DOHH2 (cell line): ENCODE measurements around the gene HLCS.

Experiments used
- H3F3A ChIP-seq: fragments of 200-600 bp; sonication (generic), shearing (Covaris generic); 2 replicates; pipeline ENCODE4 v1.6.0; 2016; ENCODE audit warnings: antibody characterized with exemption, mild to moderate bottlenecking; ENCODE audit not compliant: control insufficient read depth, insufficient read depth
- H3K27ac ChIP-seq: fragments of 200-600 bp; sonication (generic); 2 replicates; pipeline ENCODE4 v1.5.1; 2014; ENCODE audit warnings: low read depth, mild to moderate bottlenecking, low read length, moderate library complexity
- H3K27me3 ChIP-seq: fragments of 200-600 bp; sonication (generic); 2 replicates; pipeline ENCODE4 v1.6.1; 2014; ENCODE audit warnings: mild to moderate bottlenecking, low read length, mixed read lengths; ENCODE audit not compliant: control insufficient read depth
- H3K36me3 ChIP-seq: fragments of 200-600 bp; sonication (generic); 2 replicates; pipeline ENCODE4 v1.6.1; 2014; ENCODE audit warnings: mild to moderate bottlenecking, low read length, moderate library complexity, mixed read lengths; ENCODE audit not compliant: control insufficient read depth
- H3K4me1 ChIP-seq: fragments of 200-600 bp; sonication (generic); 2 replicates; pipeline ENCODE4 v1.6.1; 2014; ENCODE audit warnings: mild to moderate bottlenecking, low read length, mixed read lengths; ENCODE audit not compliant: control insufficient read depth
- H3K4me2 ChIP-seq: fragments of 200-600 bp; sonication (generic); 2 replicates; pipeline ENCODE4 v1.6.0; 2014; ENCODE audit warnings: mild to moderate bottlenecking, low read length, moderate library complexity
- H3K4me3 ChIP-seq: fragments of 200-600 bp; sonication (generic); 2 replicates; pipeline ENCODE4 v1.5.1; 2014; ENCODE audit warnings: mild to moderate bottlenecking, low read length, mixed read lengths
- H3K79me2 ChIP-seq: fragments of 200-600 bp; sonication (generic); 2 replicates; pipeline ENCODE4 v1.6.1; 2014; ENCODE audit warnings: mild to moderate bottlenecking, low read length, mixed read lengths; ENCODE audit not compliant: control insufficient read depth
- H3K9me2 ChIP-seq: fragments of 200-600 bp; sonication (generic); replicated peaks from 2 replicates; pipeline ENCODE4 v1.6.1; 2014; ENCODE audit warnings: mild to moderate bottlenecking, low read length, mixed read lengths; ENCODE audit not compliant: control insufficient read depth
- H3K9me3 ChIP-seq: fragments of 200-600 bp; sonication (generic); 2 replicates; pipeline ENCODE4 v1.6.1; 2014; ENCODE audit warnings: antibody characterized with exemption, low read length, mixed read lengths; ENCODE audit not compliant: control insufficient read depth, insufficient read depth
- H4K20me1 ChIP-seq: fragments of 200-600 bp; sonication (generic); 2 replicates; pipeline ENCODE4 v1.6.0; 2014; ENCODE audit warnings: low read depth, mild to moderate bottlenecking, antibody characterized with exemption, low read length, moderate library complexity; ENCODE audit not compliant: control insufficient read depth, insufficient read depth
- CTCF ChIP-seq: fragments of 200-600 bp; sonication (generic); IDR thresholded peaks from one replicate; pipeline ENCODE4 v1.5.1; 2014; ENCODE audit warnings: antibody characterized with exemption, mild to moderate bottlenecking, low read depth, low read length; ENCODE audit not compliant: poor library complexity, severe bottlenecking
- EZH2phosphoT487 ChIP-seq: fragments of 200-600 bp; sonication (generic); IDR thresholded peaks from 2 replicates; pipeline ENCODE4 v1.6.1; 2017; ENCODE audit warnings: borderline replicate concordance, mild to moderate bottlenecking, antibody characterized with exemption, low read length, moderate library complexity, mixed read lengths

Gene HLCS

GRCh38 chr21:36707763-36708285, 258.6 kb downstream of the HLCS start:
- H3K27ac ChIP-seq = no peak overlapping the region
- no peaks in the 10 kb centered on the region for H3K9me2 ChIP-seq
- no peaks in the 10 kb centered on the region for H4K20me1 ChIP-seq
- no peaks in the 10 kb centered on the region for H3F3A ChIP-seq
- H3K36me3 ChIP-seq = no peaks in the 10 kb centered on the region
- H3K4me2 ChIP-seq = no peak overlapping the region
- TF ChIP-seq EZH2phosphoT487 = no peak
- no peak for TF ChIP-seq CTCF
- H3K9me3 ChIP-seq = no peaks in the 10 kb centered on the region
- H3K4me1 ChIP-seq = no peaks in the 10 kb centered on the region
- peaks cover 41% of the 10 kb centered on the region for H3K27me3 ChIP-seq
- H3K79me2 ChIP-seq = no peaks in the 10 kb centered on the region
- no peak overlapping the region for H3K4me3 ChIP-seq

- Histone ChIP-seq H3K79me2 (no peaks in the 10 kb centered on the region), H3K4me2 (no peak overlapping the region), H3K9me2 (no peaks in the 10 kb centered on the region), H4K20me1 (no peaks in the 10 kb centered on the region), H3K27me3 (peaks cover 35% of the 10 kb centered on the region), H3K27ac (no peak overlapping the region), H3K4me3 (no peak overlapping the region), H3K4me1 (no peaks in the 10 kb centered on the region), H3F3A (no peaks in the 10 kb centered on the region), H3K9me3 (no peaks in the 10 kb centered on the region), H3K36me3 (no peaks in the 10 kb centered on the region)
- TF ChIP-seq CTCF = no peak
These were observed 259.3 kb downstream of the HLCS start for GRCh38 chr21:36706951-36707762.

- H3K4me2 ChIP-seq = no peak overlapping the region
- H3K9me2 ChIP-seq = no peaks in the 10 kb centered on the region
- no peak overlapping the region for H3K4me3 ChIP-seq
- H3K27ac ChIP-seq = no peak overlapping the region
- H3K4me1 ChIP-seq = no peaks in the 10 kb centered on the region
- H3K79me2 ChIP-seq = no peaks in the 10 kb centered on the region
- no peaks in the 10 kb centered on the region for H3K36me3 ChIP-seq
- H4K20me1 ChIP-seq = no peaks in the 10 kb centered on the region
- no peaks in the 10 kb centered on the region for H3F3A ChIP-seq
- TF ChIP-seq EZH2phosphoT487 (no peak), CTCF (no peak)
- H3K27me3 ChIP-seq = peaks cover 31% of the 10 kb centered on the region
- H3K9me3 ChIP-seq = no peaks in the 10 kb centered on the region
These were observed 260.0 kb downstream of the HLCS start for GRCh38 chr21:36706482-36706852.
